ENCODE measurements around the gene VAMP3.

- TF ChIP-seq CTCF (IDR thresholded peaks at IDR 0.05; ENCODE audit: poor library complexity, severe bottlenecking) = no peak
- TF ChIP-seq EZH2 (IDR thresholded peaks at IDR 0.05; ENCODE audit: borderline replicate concordance, insufficient read depth, low read length, poor library complexity, severe bottlenecking) = no peak
- TF ChIP-seq MXI1 (conservative IDR thresholded peaks at IDR 0.05; ENCODE audit: poor library complexity, severe bottlenecking) = no peak
- TF ChIP-seq EP300 (conservative IDR thresholded peaks at IDR 0.05; ENCODE audit: poor library complexity, severe bottlenecking) = no peak
Measured at GRCh38 chr1:7813677-7814373, 42.7 kb downstream of the VAMP3 start.

Data from neural cell (in vitro differentiated cells).